Globus pallidus (tissue), 1 donor: ENCODE data around the gene IGSF6.
"Not testable (repeated sequence)": the region's sequence is repeated elsewhere in the genome, so short reads cannot be mapped to it uniquely, and the experiment has no call there.

ENCODE experiments used
- DNase-seq: peaks from one replicate; pipeline ENCODE4 v3.0.0-alpha.2; 2015; ENCODE audit warnings: low spot score

Gene IGSF6

GRCh38 chr16:21653571-21653970, 1.2 kb upstream of the IGSF6 start:
- DNase-seq: no peak

- DNase-seq: no peak
These were observed 893 bp downstream of the IGSF6 start for GRCh38 chr16:21651515-21651914.

- no peak for DNase-seq
These were observed 1.9 kb downstream of the IGSF6 start for GRCh38 chr16:21650521-21650920.

GRCh38 chr16:21649826-21650406, 2.5 kb downstream of the IGSF6 start:
- not testable (repeated sequence) for DNase-seq

- no peak for DNase-seq
These were observed 4.7 kb downstream of the IGSF6 start for GRCh38 chr16:21647562-21648164.

GRCh38 chr16:21646721-21647561, 5.5 kb downstream of the IGSF6 start:
- DNase-seq: no peak

GRCh38 chr16:21646091-21646490, 6.3 kb downstream of the IGSF6 start:
- DNase-seq: no peak

GRCh38 chr16:21645261-21645721, 7.1 kb downstream of the IGSF6 start:
- peak; percentile 47 for DNase-seq

GRCh38 chr16:21644674-21645073, 7.7 kb downstream of the IGSF6 start:
- no peak for DNase-seq

- DNase-seq: no peak
These were observed 8.6 kb downstream of the IGSF6 start for GRCh38 chr16:21643785-21644184.

GRCh38 chr16:21642861-21643260, 9.5 kb downstream of the IGSF6 start:
- no peak for DNase-seq

- DNase-seq: no peak
These were observed 10.5 kb downstream of the IGSF6 start for GRCh38 chr16:21641916-21642315.

- DNase-seq: no peak
These were observed 12.9 kb downstream of the IGSF6 start for GRCh38 chr16:21639493-21639892.

- DNase-seq: no peak
These were observed 13.8 kb downstream of the IGSF6 start for GRCh38 chr16:21638573-21638975.

GRCh38 chr16:21637032-21637968, 15.1 kb downstream of the IGSF6 start:
- no peak for DNase-seq

GRCh38 chr16:21635694-21636093, 16.7 kb downstream of the IGSF6 start:
- not testable (repeated sequence) for DNase-seq

GRCh38 chr16:21634216-21634615, 18.2 kb downstream of the IGSF6 start:
- DNase-seq: no peak

GRCh38 chr16:21631951-21632575, 20.3 kb downstream of the IGSF6 start:
- not testable (repeated sequence) for DNase-seq

- not testable (repeated sequence) for DNase-seq
These were observed 21.0 kb downstream of the IGSF6 start for GRCh38 chr16:21631376-21631775.

- DNase-seq: not testable (repeated sequence)
These were observed 21.5 kb downstream of the IGSF6 start for GRCh38 chr16:21630866-21631265.
